CD4-positive, alpha-beta T cell (primary cell): ENCODE results near the gene FRA10AC1. TPM values are rescaled to one million over a fixed set of nuclear protein-coding genes. Genes with fewer than 3 reads are reported as not detected.

Experiments
- ATAC-seq: fragments of 200-7000 bp; cut with Tn5 transposase; one replicate; pipeline ENCODE4 v1.10.0; 2022; ENCODE audit warnings: mild to moderate bottlenecking; ENCODE audit not compliant: poor library complexity
- CTCF ChIA-PET: fragments of 350-600 bp; sonication (Branson Sonifier 250); formaldehyde crosslinking; loops from one replicate; lab custom pipeline; 2021; ENCODE audit warnings: antibody characterized with exemption, inconsistent platforms; lab: Charles Lee
- POLR2A ChIA-PET: fragments of 350-600 bp; sonication (Branson Sonifier 250); formaldehyde crosslinking; loops from one replicate; lab custom pipeline; 2021; ENCODE audit warnings: antibody characterized with exemption, inconsistent platforms; lab: Charles Lee
- DNase-seq, 14 experiments: peaks; one replicate each; pipeline ENCODE4 v3.0.0-alpha.2; 2013 to 2020; ENCODE audit warnings: mixed read lengths in 2 of 14
- H3K27ac ChIP-seq, 2 donors: one replicate each; pipeline versions ENCODE4 v1.5.1 to v1.7.0; 2013; ENCODE audit warnings: low read length in 2 of 2, low read depth in 1 of 2, mild to moderate bottlenecking in 1 of 2
- H3K27me3 ChIP-seq, 2 experiments: 1 replicate in 1 of 2; 2 replicates in 1 of 2; pipeline versions ENCODE4 v1.6.1 to v1.7.0; 2013; ENCODE audit warnings: low read length in 2 of 2, control low read depth in 1 of 2, mild to moderate bottlenecking in 1 of 2, moderate library complexity in 1 of 2; ENCODE audit not compliant: insufficient read depth in 2 of 2, control insufficient read depth in 1 of 2
- H3K36me3 ChIP-seq: one replicate; pipeline ENCODE4 v1.6.1; 2013; ENCODE audit warnings: low read length, control low read depth; ENCODE audit not compliant: insufficient read depth
- H3K4me1 ChIP-seq: one replicate; pipeline ENCODE4 v1.6.1; 2013; ENCODE audit warnings: low read length, control low read depth; ENCODE audit not compliant: insufficient read depth
- H3K4me3 ChIP-seq: one replicate; pipeline ENCODE4 v1.5.1; 2013; ENCODE audit warnings: mild to moderate bottlenecking, low read length, moderate library complexity
- H3K9me3 ChIP-seq, 2 experiments: 1 replicate in 1 of 2; 2 replicates in 1 of 2; pipeline versions ENCODE4 v1.6.1 to v1.7.0; 2013; ENCODE audit warnings: low read length in 2 of 2, mild to moderate bottlenecking in 2 of 2, control low read depth in 1 of 2, moderate library complexity in 1 of 2; ENCODE audit not compliant: control insufficient read depth in 1 of 2, insufficient read depth in 1 of 2
- H3K27ac Mint-ChIP-seq: one replicate; pipeline ENCODE4 v1.8.0; 2020; ENCODE audit warnings: mixed read lengths
- H3K27me3 Mint-ChIP-seq: one replicate; pipeline ENCODE4 v1.8.0; 2021; ENCODE audit warnings: mixed read lengths
- H3K36me3 Mint-ChIP-seq: one replicate; pipeline ENCODE4 v1.8.0; 2021; ENCODE audit warnings: low read depth, mixed read lengths
- H3K4me1 Mint-ChIP-seq: one replicate; pipeline ENCODE4 v1.8.0; 2021; ENCODE audit warnings: low read depth, mixed read lengths
- H3K4me3 Mint-ChIP-seq: one replicate; pipeline ENCODE4 v1.8.0; 2020; ENCODE audit warnings: mild to moderate bottlenecking, mixed read lengths
- H3K9me3 Mint-ChIP-seq: one replicate; pipeline ENCODE4 v1.8.0; 2020; ENCODE audit warnings: mixed read lengths
- CTCF ChIP-seq: fragments of 200-600 bp; IDR thresholded peaks from one replicate; pipeline ENCODE4 v1.8.0; 2022; ENCODE audit warnings: antibody characterized with exemption, mild to moderate bottlenecking
- intact Hi-C, 2 experiments: fragments of 100-400 bp; cut with DNase I in 1 of 2; cut with micrococcal nuclease in 1 of 2; formaldehyde crosslinking; loops; one replicate each; pipeline versions ENCODE4 v1.15.1 to v1.9.0; 2023 to 2025; cut with DNase I, micrococcal nuclease
- polyA plus RNA-seq, 2 donors: library from polyadenylated mRNA; unstranded; fragments of 120-200 nt; gene quantifications; one replicate each; pipeline ENCODE4 v1.2.1, GENCODE V29; 2013
- total RNA-seq, 174 experiments: library from RNA in 2 of 174; stranded (reverse) in 2 of 174; gene quantifications; one replicate each; pipeline ENCODE4 v1.2.3 and lab custom pipeline; 2021 to 2026

FRA10AC1 gene, protein sequence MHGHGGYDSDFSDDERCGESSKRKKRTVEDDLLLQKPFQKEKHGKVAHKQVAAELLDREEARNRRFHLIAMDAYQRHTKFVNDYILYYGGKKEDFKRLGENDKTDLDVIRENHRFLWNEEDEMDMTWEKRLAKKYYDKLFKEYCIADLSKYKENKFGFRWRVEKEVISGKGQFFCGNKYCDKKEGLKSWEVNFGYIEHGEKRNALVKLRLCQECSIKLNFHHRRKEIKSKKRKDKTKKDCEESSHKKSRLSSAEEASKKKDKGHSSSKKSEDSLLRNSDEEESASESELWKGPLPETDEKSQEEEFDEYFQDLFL
- 10 to 100 TPM in 1 of 2 experiments, 1 to 10 TPM in 1; 10.0 to 10.3 TPM for total RNA-seq
- 26.0 TPM for polyA plus RNA-seq (2013, experiment 1 of 2)
- 22.2 TPM for polyA plus RNA-seq (2013, experiment 2 of 2)
- total RNA-seq (lab: John Stamatoyannopoulos, UW) = 13.4 to 55.4 (median 28.2) reads per million in 172 experiments

DNA sequence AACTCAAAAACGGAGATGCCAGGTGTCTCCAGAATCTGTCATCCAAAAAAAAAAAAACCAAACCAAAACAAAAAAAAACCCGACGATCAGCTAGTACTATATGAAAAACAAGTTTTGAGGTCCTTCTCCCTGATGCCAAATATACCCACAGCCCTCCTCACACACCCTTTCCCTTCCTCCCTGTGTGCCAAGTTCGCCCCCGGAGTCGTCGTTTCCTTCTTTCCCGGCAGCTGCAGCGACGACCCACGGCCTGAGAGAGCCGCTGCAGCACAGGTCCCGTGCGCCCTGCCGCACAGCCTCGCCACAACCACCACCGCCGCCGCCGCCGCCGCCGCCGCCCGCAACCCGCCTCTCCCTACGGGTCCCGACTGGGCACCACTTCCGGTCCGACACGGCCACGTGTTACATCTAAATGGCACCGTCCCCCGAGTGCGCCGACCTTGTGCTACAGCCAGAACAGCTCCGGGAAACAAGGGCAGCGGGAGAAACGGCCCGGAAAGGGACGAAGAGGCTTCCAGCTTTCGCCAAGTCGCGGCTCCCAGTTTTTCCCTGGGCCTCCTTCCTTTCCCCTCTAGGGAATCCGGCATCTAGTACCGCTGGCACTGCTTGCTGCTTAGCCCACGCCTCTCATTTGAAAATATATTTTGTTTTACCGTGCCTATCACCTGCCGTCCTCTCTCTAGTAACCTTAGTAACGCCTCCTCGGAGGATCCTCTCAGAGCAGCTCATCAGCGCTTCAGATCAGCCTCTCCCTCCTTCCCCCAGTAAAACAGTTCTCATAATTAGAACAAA, at the start of gene FRA10AC1:
Gene FRA10AC1, minus strand, starts transcription at position 383 of the 792 bp plus-strand sequence. CDS start 2,486 bp downstream, outside the sequence.
- no peak for TF ChIP-seq CTCF
- ChIA-PET POLR2A (interaction anchor here (0.7 to 1.3 kb wide), 6 partner anchors 10 to 1128 kb away, joined by 3 to 5 read pairs (median 3); partner anchors contain the start of genes EXOC6 and IDE), CTCF (interaction anchor here (0.9 kb wide), 1 partner anchor 853 kb away, joined by 3 read pairs; no protein-coding TSS in a partner anchor)
- intact Hi-C loops = loop anchor here (1.0 to 10.0 kb wide), 6 partner anchors 190 to 1110 kb away; partner anchors contain the start of genes NOC3L (in 2 of the 2), EXOC6 (in 1 of the 2), KIF11 (in 1 of the 2) and SLC35G1 (in 1 of the 2)
- H3K4me1 ChIP-seq = peaks cover 5% of the 10 kb centered on the region
- Mint-ChIP-seq H3K4me1 (peaks cover 19% of the 10 kb centered on the region), H3K27ac (no peak within 1 kb of the TSS), H3K9me3 (no peaks in the 10 kb centered on the region), H3K36me3 (peaks cover 16% of the 10 kb centered on the region), H3K4me3 (no peak within 1 kb of the TSS), H3K27me3 (no peaks in the 10 kb centered on the region)
- no peaks in the 10 kb centered on the region for H3K9me3 ChIP-seq
- peak within 1 kb of the TSS; percentile 87 for H3K4me3 ChIP-seq
- peak; percentile 81 for ATAC-seq
- peak; percentile 80 to 93 (median 86) for DNase-seq
- peaks cover 13% of the 10 kb centered on the region for H3K36me3 ChIP-seq
- H3K27ac ChIP-seq = peak within 1 kb of the TSS; percentile 71 to 77
- H3K27me3 ChIP-seq = no peaks in the 10 kb centered on the region

DNA sequence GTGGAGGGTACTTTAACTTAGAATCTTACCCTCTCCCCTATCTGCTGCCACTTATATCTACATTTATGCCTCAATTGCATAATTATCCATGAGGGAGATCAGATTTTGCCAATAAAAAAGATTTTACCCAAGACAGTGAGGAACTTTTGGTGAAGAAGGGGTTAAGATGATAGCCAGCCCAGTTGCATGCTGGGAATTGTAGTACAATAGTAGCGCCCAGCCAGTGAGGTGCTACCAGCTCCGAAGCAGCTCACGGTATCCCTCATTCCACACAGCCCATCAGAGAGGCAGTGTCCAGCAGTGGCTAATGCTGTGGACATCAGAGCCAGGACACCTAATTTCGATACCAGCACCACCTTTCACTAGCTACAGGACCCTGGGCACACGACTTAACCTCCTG, 49.4 kb upstream of the FRA10AC1 start:
- Mint-ChIP-seq H3K4me3 (peak overlapping the region; percentile 59), H3K27me3 (peaks cover 30% of the 10 kb centered on the region), H3K4me1 (no peaks in the 10 kb centered on the region), H3K36me3 (no peaks in the 10 kb centered on the region), H3K27ac (no peak overlapping the region), H3K9me3 (no peaks in the 10 kb centered on the region)
- no peak for TF ChIP-seq CTCF
- Histone ChIP-seq H3K36me3 (no peaks in the 10 kb centered on the region), H3K27ac (no peak overlapping the region), H3K4me1 (peaks cover 3% of the 10 kb centered on the region), H3K4me3 (peak overlapping the region; percentile 11), H3K27me3 (peaks cover 0 to 9% of the 10 kb centered on the region in 2 experiments), H3K9me3 (no peaks in the 10 kb centered on the region)
- POLR2A ChIA-PET = no interaction called here
- ATAC-seq = peak; percentile 65
- intact Hi-C loops = no loop called here
- CTCF ChIA-PET = no interaction called here
- peak in 4 of 14 experiments; percentile 11 to 38 (median 26) for DNase-seq

- H3K9me3 ChIP-seq = no peaks in the 10 kb centered on the region
- H3K27ac ChIP-seq = no peak overlapping the region
- H3K4me3 Mint-ChIP-seq = no peak overlapping the region
- peaks cover 3% of the 10 kb centered on the region for H3K4me1 ChIP-seq
- H3K4me3 ChIP-seq = no peak overlapping the region
- peaks cover 0 to 9% of the 10 kb centered on the region in 2 experiments for H3K27me3 ChIP-seq
- peaks cover 23% of the 10 kb centered on the region for H3K27me3 Mint-ChIP-seq
- no peak for ATAC-seq
- ChIA-PET CTCF (no interaction called here), POLR2A (no interaction called here)
- H3K36me3 ChIP-seq = no peaks in the 10 kb centered on the region
- H3K9me3 Mint-ChIP-seq = no peaks in the 10 kb centered on the region
- no peak overlapping the region for H3K27ac Mint-ChIP-seq
- intact Hi-C loops = no loop called here
- TF ChIP-seq CTCF = no peak
- DNase-seq = no peak
- no peaks in the 10 kb centered on the region for H3K36me3 Mint-ChIP-seq
- H3K4me1 Mint-ChIP-seq = no peaks in the 10 kb centered on the region
Observed at GRCh38 chr10:93751124-93751523, 48.7 kb upstream of the FRA10AC1 start.
